ENCODE results near the gene DPP6. TPM values are rescaled to one million over a fixed set of nuclear protein-coding genes. Genes with fewer than 3 reads are reported as not detected.

DPP6 gene
- polyA plus RNA-seq, 2 of the 4 experiments (the other 2 are of a cell fraction), result not detected

DNA sequence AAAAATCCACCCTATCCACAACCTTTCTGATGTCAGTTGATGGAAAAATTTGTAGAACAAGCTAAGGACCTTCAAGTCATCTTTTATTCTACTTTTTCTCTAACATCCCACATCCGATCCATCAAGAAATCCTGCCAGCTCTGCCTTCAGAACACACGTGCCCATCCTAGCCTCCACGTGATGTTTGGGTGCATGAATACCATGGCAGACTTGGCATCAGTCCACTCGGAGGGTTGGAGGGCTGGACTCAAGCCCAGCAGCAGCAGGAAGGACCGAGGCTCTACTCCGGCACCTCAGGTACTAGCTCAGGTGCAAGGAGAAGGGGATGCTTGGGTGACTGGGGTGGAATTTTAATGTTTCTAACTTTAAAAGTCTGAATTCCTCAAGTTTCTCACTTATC lies 428.6 kb downstream of the DPP6 start (continued):
- no peak for TF ChIP-seq MYC (IDR thresholded peaks at IDR 0.05; ENCODE audit: borderline replicate concordance, low read length)

DNA sequence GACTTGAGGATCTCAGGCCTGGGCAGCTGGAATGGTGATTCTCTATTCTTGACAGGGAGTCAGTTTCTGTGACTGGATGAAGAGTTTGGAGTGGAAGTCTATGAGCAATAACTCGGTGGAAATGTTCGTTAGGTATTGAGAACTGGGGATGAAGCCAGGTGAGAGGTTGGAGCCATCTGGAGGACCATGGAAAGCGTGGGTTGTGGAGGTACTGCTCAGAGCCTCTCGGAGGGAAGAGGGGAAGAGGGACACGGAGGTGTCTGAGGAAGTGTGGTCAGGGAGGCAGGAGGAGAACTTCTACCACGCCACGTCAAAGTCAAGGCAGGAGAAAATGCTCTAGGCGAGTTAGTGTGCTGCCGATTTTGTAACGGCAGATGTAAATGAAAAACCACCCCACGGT lies 430.7 kb downstream of the DPP6 start:
- Histone ChIP-seq H3K4me1 (no peaks in the 10 kb centered on the region), H3K27ac (no peak overlapping the region), H3K4me2 (no peak overlapping the region), H3K9me3 (no peaks in the 10 kb centered on the region), H3K4me3 (no peak overlapping the region)
- DNase-seq (ENCODE audit: low read depth in 1 of 2, low spot score in 1 of 2) (no peak), FAIRE-seq (no peak), ATAC-seq (no peak)
- TF ChIP-seq MAZ (IDR thresholded peaks at IDR 0.05; ENCODE audit: borderline replicate concordance, low read depth, low read length) (no peak), BHLHE40 (IDR thresholded peaks at IDR 0.05; ENCODE audit: low read depth, low read length) (no peak), CHD2 (IDR thresholded peaks at IDR 0.05; ENCODE audit: low read length, partially characterized antibody) (no peak), FOSB (CRISPR knock-in tag; IDR thresholded peaks at IDR 0.05) (no peak), FOXS1 (CRISPR knock-in tag; IDR thresholded peaks at IDR 0.05) (no peak), HOXA7 (CRISPR knock-in tag; IDR thresholded peaks at IDR 0.05) (no peak), RNF2 (IDR thresholded peaks at IDR 0.05; ENCODE audit: borderline replicate concordance, low read depth) (no peak), CHD4 (IDR thresholded peaks at IDR 0.05; ENCODE audit: borderline replicate concordance) (no peak), HDAC2 (IDR thresholded peaks at IDR 0.05) (no peak)
- TF ChIP-seq, protein P1, sequence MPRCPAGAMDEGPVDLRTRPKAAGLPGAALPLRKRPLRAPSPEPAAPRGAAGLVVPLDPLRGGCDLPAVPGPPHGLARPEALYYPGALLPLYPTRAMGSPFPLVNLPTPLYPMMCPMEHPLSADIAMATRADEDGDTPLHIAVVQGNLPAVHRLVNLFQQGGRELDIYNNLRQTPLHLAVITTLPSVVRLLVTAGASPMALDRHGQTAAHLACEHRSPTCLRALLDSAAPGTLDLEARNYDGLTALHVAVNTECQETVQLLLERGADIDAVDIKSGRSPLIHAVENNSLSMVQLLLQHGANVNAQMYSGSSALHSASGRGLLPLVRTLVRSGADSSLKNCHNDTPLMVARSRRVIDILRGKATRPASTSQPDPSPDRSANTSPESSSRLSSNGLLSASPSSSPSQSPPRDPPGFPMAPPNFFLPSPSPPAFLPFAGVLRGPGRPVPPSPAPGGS (IDR thresholded peaks at IDR 0.05), result no peak
- TF ChIP-seq, protein P2, sequence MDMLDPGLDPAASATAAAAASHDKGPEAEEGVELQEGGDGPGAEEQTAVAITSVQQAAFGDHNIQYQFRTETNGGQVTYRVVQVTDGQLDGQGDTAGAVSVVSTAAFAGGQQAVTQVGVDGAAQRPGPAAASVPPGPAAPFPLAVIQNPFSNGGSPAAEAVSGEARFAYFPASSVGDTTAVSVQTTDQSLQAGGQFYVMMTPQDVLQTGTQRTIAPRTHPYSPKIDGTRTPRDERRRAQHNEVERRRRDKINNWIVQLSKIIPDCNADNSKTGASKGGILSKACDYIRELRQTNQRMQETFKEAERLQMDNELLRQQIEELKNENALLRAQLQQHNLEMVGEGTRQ (IDR thresholded peaks at IDR 0.05), result no peak
- CTCF ChIA-PET, result no interaction called here
- POLR2A ChIA-PET, result no interaction called here
- WGBS (ENCODE audit: missing lambda C conversion rate), result 24% methylated on average over 11 of the region's 11 CpGs

DNA sequence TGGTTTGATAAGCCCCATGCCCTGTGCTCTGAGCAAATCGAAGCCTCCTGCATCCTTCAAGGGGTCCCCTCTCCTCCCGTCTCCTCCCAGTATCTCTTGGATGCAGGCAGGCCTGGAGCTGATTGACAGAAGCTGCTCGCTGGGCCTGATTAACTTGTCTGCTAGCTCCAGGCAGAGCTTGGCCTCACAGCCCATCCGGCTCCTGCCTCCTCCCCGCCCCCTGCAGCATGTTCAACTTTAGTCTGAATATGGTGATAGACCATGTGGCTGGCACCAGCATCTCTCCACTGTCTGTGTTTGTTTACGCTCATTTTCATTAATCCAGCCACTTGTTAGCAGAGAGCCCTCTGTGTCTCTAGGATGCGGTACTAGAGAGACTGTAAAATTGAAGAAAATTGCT lies 432.2 kb downstream of the DPP6 start:
- POLR2A ChIA-PET, result no interaction called here
- WGBS (ENCODE audit: missing lambda C conversion rate), result 21% methylated on average over 7 of the region's 7 CpGs
- no peak for ATAC-seq
- DNase-seq (ENCODE audit: low read depth in 1 of 2, low spot score in 1 of 2), result no peak
- Histone ChIP-seq H3K4me3 (no peak overlapping the region), H3K4me2 (no peak overlapping the region), H3K27ac (no peak overlapping the region), H3K9me3 (no peaks in the 10 kb centered on the region), H3K4me1 (no peaks in the 10 kb centered on the region)
- no peak for FAIRE-seq
- TF ChIP-seq SMC3 (IDR thresholded peaks at IDR 0.05) (no peak), CHD2 (IDR thresholded peaks at IDR 0.05; ENCODE audit: low read length, partially characterized antibody) (no peak), NFE2L2 (conservative IDR thresholded peaks at IDR 0.05; ENCODE audit: low read length) (no peak), HOXA7 (CRISPR knock-in tag; IDR thresholded peaks at IDR 0.05) (no peak)
- TF ChIP-seq, protein P3, sequence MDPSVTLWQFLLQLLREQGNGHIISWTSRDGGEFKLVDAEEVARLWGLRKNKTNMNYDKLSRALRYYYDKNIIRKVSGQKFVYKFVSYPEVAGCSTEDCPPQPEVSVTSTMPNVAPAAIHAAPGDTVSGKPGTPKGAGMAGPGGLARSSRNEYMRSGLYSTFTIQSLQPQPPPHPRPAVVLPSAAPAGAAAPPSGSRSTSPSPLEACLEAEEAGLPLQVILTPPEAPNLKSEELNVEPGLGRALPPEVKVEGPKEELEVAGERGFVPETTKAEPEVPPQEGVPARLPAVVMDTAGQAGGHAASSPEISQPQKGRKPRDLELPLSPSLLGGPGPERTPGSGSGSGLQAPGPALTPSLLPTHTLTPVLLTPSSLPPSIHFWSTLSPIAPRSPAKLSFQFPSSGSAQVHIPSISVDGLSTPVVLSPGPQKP (IDR thresholded peaks at IDR 0.05; ENCODE audit: low read depth, low read length), result no peak
- CTCF ChIA-PET, result interaction anchor here (0.7 to 1.5 kb wide), 2 partner anchors 9 to 12 kb away, joined by 3 read pairs; no protein-coding TSS in a partner anchor

DNA sequence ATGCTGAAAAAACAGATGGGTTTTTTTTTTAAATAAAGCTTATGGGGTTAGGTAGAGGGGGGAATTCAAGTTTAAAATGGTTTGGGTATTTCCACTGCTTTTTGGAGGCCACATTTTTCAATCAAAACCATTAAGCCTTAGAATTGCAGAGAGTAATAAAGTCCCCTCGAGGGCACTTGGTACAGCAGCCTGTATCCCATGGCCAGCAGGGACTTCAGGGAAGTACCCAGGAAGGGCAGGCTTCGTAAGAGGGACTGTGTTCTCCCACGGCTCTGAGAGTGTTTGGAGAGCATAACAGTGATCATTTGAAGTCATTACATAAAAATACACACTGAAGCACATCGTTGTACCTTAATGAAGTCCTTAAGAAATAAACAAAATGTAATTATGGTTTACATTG lies 432.7 kb downstream of the DPP6 start:
- 3% methylated on average over 4 of the region's 4 CpGs for WGBS (ENCODE audit: missing lambda C conversion rate)

More for the DNA sequence above, 432.7 kb downstream of the DPP6 start:
- FAIRE-seq, result no peak
- DNase-seq (ENCODE audit: low read depth in 1 of 2, low spot score in 1 of 2), result no peak
- ChIA-PET CTCF (interaction anchor here (0.7 to 1.5 kb wide), 2 partner anchors 8 to 11 kb away, joined by 3 read pairs; no protein-coding TSS in a partner anchor), POLR2A (no interaction called here)
- no peak for TF ChIP-seq MYC (IDR thresholded peaks at IDR 0.05; ENCODE audit: borderline replicate concordance, low read length)
- TF ChIP-seq JUNB (IDR thresholded peaks at IDR 0.05), result no peak
- TF ChIP-seq NPAS2 (CRISPR knock-in tag; IDR thresholded peaks at IDR 0.05; ENCODE audit: borderline replicate concordance), result no peak
- TF ChIP-seq, protein P2 (IDR thresholded peaks at IDR 0.05), result no peak
- TF ChIP-seq CBX2 (IDR thresholded peaks at IDR 0.05; ENCODE audit: borderline replicate concordance, low read depth), result no peak
- TF ChIP-seq, protein P4, sequence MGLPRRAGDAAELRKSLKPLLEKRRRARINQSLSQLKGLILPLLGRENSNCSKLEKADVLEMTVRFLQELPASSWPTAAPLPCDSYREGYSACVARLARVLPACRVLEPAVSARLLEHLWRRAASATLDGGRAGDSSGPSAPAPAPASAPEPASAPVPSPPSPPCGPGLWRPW (IDR thresholded peaks at IDR 0.05), result no peak
- no peak for TF ChIP-seq GATA3 (IDR thresholded peaks at IDR 0.05; ENCODE audit: borderline replicate concordance)
- TF ChIP-seq EP300 (IDR thresholded peaks at IDR 0.05), result no peak
- TF ChIP-seq RFX5 (IDR thresholded peaks at IDR 0.05), result no peak
- no peak for TF ChIP-seq SMC3 (IDR thresholded peaks at IDR 0.05)
- TF ChIP-seq FOXS1 (CRISPR knock-in tag; IDR thresholded peaks at IDR 0.05), result no peak
- TF ChIP-seq RAD21 (conservative IDR thresholded peaks at IDR 0.05 in 1 of 2, IDR thresholded peaks at IDR 0.05 in 1 of 2), result no peak
- TF ChIP-seq, protein P3 (IDR thresholded peaks at IDR 0.05; ENCODE audit: low read depth, low read length), result no peak
- no peak for TF ChIP-seq HOXA7 (CRISPR knock-in tag; IDR thresholded peaks at IDR 0.05)
- Histone ChIP-seq H3K9me3 (no peaks in the 10 kb centered on the region), H3K4me3 (no peak overlapping the region), H3K27ac (no peak overlapping the region), H3K4me2 (no peak overlapping the region), H3K4me1 (no peaks in the 10 kb centered on the region)
- ATAC-seq, result no peak
